Stomach (tissue), 9 donors: ENCODE data around the gene BID. TPM values are rescaled to one million over a fixed set of nuclear protein-coding genes. Genes with fewer than 3 reads are reported as not detected.

Experiments used
- DNase-seq, 2 donors: peaks; one replicate each; pipeline versions ENCODE4 v3.0.0 to v3.0.0-alpha.2; 2013 to 2019
- H3K27ac ChIP-seq, 5 donors: fragments of 200-600 bp in 4 of 5; sonication (generic) in 4 of 5; one replicate each; pipeline ENCODE4 v1.5.1; 2013 to 2019; ENCODE audit warnings: mild to moderate bottlenecking in 1 of 5, moderate library complexity in 1 of 5
- H3K27me3 ChIP-seq, 3 donors: fragments of 200-600 bp; sonication (generic); one replicate each; pipeline ENCODE4 v1.5.1; 2017 to 2019; ENCODE audit warnings: mixed run types in 1 of 3
- H3K36me3 ChIP-seq, 4 donors: fragments of 200-600 bp; sonication (generic); 1 replicate in 3 of 4; 2 replicates in 1 of 4; pipeline ENCODE4 v1.5.1; 2016 to 2019
- H3K4me1 ChIP-seq, 4 donors: fragments of 200-600 bp; sonication (generic); one replicate each; pipeline ENCODE4 v1.5.1; 2016 to 2019
- H3K4me3 ChIP-seq, 4 donors: fragments of 200-600 bp; sonication (generic) in 3 of 4; one replicate each; pipeline ENCODE4 v1.5.1; 2016 to 2019; ENCODE audit warnings: mild to moderate bottlenecking in 1 of 4
- H3K9me3 ChIP-seq, 4 donors: fragments of 200-600 bp; sonication (generic); one replicate each; pipeline ENCODE4 v1.5.1; 2016 to 2019
- EP300 ChIP-seq: sonication (generic); formaldehyde crosslinking; IDR thresholded peaks from one replicate; pipeline ENCODE4 v1.6.1; 2017; ENCODE audit warnings: antibody characterized with exemption
- POLR2A ChIP-seq, 4 donors: fragments of 450-650 bp; IDR thresholded peaks; one replicate each; pipeline ENCODE4 v1.6.1; 2016; ENCODE audit warnings: antibody characterized with exemption in 4 of 4, control low read depth in 2 of 4, mild to moderate bottlenecking in 1 of 4, moderate library complexity in 1 of 4
- POLR2AphosphoS5 ChIP-seq, 3 donors: sonication (generic); formaldehyde crosslinking; IDR thresholded peaks; one replicate each; pipeline ENCODE4 v1.6.1; 2016; ENCODE audit warnings: antibody characterized with exemption in 3 of 3
- WGBS, 5 donors: extraction: QIAGEN DNeasy Blood & Tissue Kit in 3 of 5; methylation state at CpG; one replicate each; pipeline versions ENCODE4 v1.1.5 to v1.1.7; 2013 to 2018; 5-methylcytosine and 5-hydroxymethylcytosine counted together
- intact Hi-C: fragments of 100-400 bp; cut with DNase I; formaldehyde crosslinking; loops from one replicate; pipeline ENCODE4 v1.15.1; 2023; ENCODE audit warnings: low total_unique reads
- polyA plus RNA-seq, 3 donors: library from polyadenylated mRNA; stranded (reverse); fragments of 200-250 nt; gene quantifications; one replicate each; pipeline ENCODE4 v1.2.3, GENCODE V29; 2013
- total RNA-seq, 5 donors: library from RNA; depleted of rRNA; stranded (reverse); fragments of >200 nt; gene quantifications; one replicate each; pipeline versions ENCODE4 v1.1.0 to v1.2.3, GENCODE V29; 2014 to 2016
- TF ChIP-seq, protein P1 (sequence below), 7 experiments: fragments of 450-650 bp in 4 of 7; fragments of 200-600 bp in 3 of 7; sonication (generic) in 3 of 7; IDR thresholded peaks; one replicate each; pipeline ENCODE4 v1.5.1; 2016 to 2019; ENCODE audit warnings: antibody characterized with exemption in 7 of 7, control low read depth in 2 of 7, mild to moderate bottlenecking in 1 of 7
- donor health status: healthy with polysubstance abuse.
- donor health status: Bipolar disorder and iron deficiency.
- donor health status: healthy.

The BID gene
- total and polyA plus RNA-seq, 8 donors: 1.2 to 50.9 (median 19.7) TPM

DNA sequence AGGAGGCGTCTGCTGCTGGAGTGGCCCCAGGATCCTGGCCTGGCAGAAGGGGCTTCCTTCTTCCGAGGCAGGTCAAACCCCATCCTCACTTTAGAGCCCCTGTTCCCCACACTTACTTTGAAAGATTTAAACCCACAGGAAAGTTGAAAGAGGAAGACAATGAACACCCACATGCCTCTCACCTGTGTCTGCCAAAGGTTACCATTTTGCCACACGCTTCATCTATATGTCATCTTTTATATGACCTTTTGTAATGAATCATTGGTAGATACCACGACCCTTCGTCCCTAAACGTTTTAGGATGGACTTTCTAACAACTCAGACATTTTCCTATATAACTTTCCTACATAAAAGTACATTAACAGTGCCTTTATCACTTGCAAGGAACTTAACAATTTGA is 39.8 kb upstream of the BID start:
- TF ChIP-seq, protein P1, sequence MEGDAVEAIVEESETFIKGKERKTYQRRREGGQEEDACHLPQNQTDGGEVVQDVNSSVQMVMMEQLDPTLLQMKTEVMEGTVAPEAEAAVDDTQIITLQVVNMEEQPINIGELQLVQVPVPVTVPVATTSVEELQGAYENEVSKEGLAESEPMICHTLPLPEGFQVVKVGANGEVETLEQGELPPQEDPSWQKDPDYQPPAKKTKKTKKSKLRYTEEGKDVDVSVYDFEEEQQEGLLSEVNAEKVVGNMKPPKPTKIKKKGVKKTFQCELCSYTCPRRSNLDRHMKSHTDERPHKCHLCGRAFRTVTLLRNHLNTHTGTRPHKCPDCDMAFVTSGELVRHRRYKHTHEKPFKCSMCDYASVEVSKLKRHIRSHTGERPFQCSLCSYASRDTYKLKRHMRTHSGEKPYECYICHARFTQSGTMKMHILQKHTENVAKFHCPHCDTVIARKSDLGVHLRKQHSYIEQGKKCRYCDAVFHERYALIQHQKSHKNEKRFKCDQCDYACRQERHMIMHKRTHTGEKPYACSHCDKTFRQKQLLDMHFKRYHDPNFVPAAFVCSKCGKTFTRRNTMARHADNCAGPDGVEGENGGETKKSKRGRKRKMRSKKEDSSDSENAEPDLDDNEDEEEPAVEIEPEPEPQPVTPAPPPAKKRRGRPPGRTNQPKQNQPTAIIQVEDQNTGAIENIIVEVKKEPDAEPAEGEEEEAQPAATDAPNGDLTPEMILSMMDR (IDR thresholded peaks at IDR 0.05): no peak
- TF ChIP-seq POLR2A (IDR thresholded peaks at IDR 0.05) (no peak), EP300 (no peak), POLR2AphosphoS5 (IDR thresholded peaks at IDR 0.05) (no peak)
- H3K9me3 ChIP-seq: no peaks in the 10 kb centered on the region
- no peaks in the 10 kb centered on the region for H3K27me3 ChIP-seq
- no peaks in the 10 kb centered on the region for H3K4me1 ChIP-seq
- DNase-seq: no peak
- H3K27ac ChIP-seq: no peak overlapping the region
- H3K4me3 ChIP-seq: no peak overlapping the region
- intact Hi-C loops: no loop called here
- 81 to 89% (median 87%) methylated on average over 6 of the region's 6 CpGs for WGBS, 5 donors
- peaks cover 22 to 99% (median 97%) of the 10 kb centered on the region in 4 donors for H3K36me3 ChIP-seq

- Histone ChIP-seq H3K27ac (no peak overlapping the region), H3K4me3 (no peak overlapping the region), H3K4me1 (peaks cover 3 to 20% (median 7%) of the 10 kb centered on the region in 4 donors), H3K36me3 (peaks cover 25 to 98% (median 95%) of the 10 kb centered on the region in 4 donors), H3K9me3 (no peaks in the 10 kb centered on the region), H3K27me3 (no peaks in the 10 kb centered on the region)
- WGBS, 5 donors: 78 to 91% (median 85%) methylated on average over 4 of the region's 4 CpGs
- no peak for DNase-seq
- TF ChIP-seq POLR2A (IDR thresholded peaks at IDR 0.05) (no peak), EP300 (no peak)
- TF ChIP-seq, protein P1 (IDR thresholded peaks at IDR 0.05): no peak
- intact Hi-C loops: no loop called here
These were observed 36.9 kb upstream of the BID start for GRCh38 chr22:17811119-17811518.

- TF ChIP-seq, protein P1 (IDR thresholded peaks at IDR 0.05): no peak
- TF ChIP-seq POLR2A (IDR thresholded peaks at IDR 0.05) (no peak), EP300 (no peak), POLR2AphosphoS5 (IDR thresholded peaks at IDR 0.05) (no peak)
- H3K36me3 ChIP-seq: peaks cover 27 to 98% (median 95%) of the 10 kb centered on the region in 4 donors
- no peaks in the 10 kb centered on the region for H3K27me3 ChIP-seq
- H3K9me3 ChIP-seq: no peaks in the 10 kb centered on the region
- peaks cover 3 to 23% (median 7%) of the 10 kb centered on the region in 4 donors for H3K4me1 ChIP-seq
- H3K4me3 ChIP-seq: no peak overlapping the region
- DNase-seq: peak in 1 of 2 donors; percentile 30
- WGBS, 5 donors: 72 to 82% (median 81%) methylated on average over 11 to 12 of the region's 12 CpGs
- intact Hi-C loops: no loop called here
- no peak overlapping the region for H3K27ac ChIP-seq
These were observed 36.4 kb upstream of the BID start for GRCh38 chr22:17810570-17811116.

- H3K36me3 ChIP-seq: peaks cover 32 to 98% (median 95%) of the 10 kb centered on the region in 4 donors
- H3K4me1 ChIP-seq: peaks cover 3 to 23% (median 7%) of the 10 kb centered on the region in 4 donors
- H3K27ac ChIP-seq: no peak overlapping the region
- peak in 1 of 2 donors; percentile 42 for DNase-seq
- H3K9me3 ChIP-seq: no peaks in the 10 kb centered on the region
- no peaks in the 10 kb centered on the region for H3K27me3 ChIP-seq
- TF ChIP-seq EP300 (no peak), POLR2A (IDR thresholded peaks at IDR 0.05) (no peak), POLR2AphosphoS5 (IDR thresholded peaks at IDR 0.05) (no peak)
- TF ChIP-seq, protein P1 (IDR thresholded peaks at IDR 0.05): no peak
- intact Hi-C loops: no loop called here
- WGBS, 5 donors: 69 to 84% (median 76%) methylated on average over 24 to 25 of the region's 25 CpGs
- H3K4me3 ChIP-seq: no peak overlapping the region
These were observed 34.6 kb upstream of the BID start for GRCh38 chr22:17808693-17809403.
